Suprapubic skin (tissue), 4 donors: ENCODE results near the gene IMMT.

Experiments
- CTCF ChIP-seq, 2 donors: fragments of 200-600 bp in 1 of 2; fragments of 450-650 bp in 1 of 2; sonication (generic) in 1 of 2; IDR thresholded peaks; one replicate each; pipeline ENCODE4 v1.5.1; 2016 to 2019; ENCODE audit warnings: antibody characterized with exemption in 2 of 2, mild to moderate bottlenecking in 1 of 2, moderate library complexity in 1 of 2
- EP300 ChIP-seq: sonication (generic); formaldehyde crosslinking; IDR thresholded peaks from one replicate; pipeline ENCODE4 v1.6.1; 2017; ENCODE audit warnings: antibody characterized with exemption
- POLR2AphosphoS5 ChIP-seq, 3 donors: sonication (generic); formaldehyde crosslinking; IDR thresholded peaks; one replicate each; pipeline ENCODE4 v1.6.1; 2017; ENCODE audit warnings: antibody characterized with exemption in 3 of 3

GRCh38 chr2:86213699-86214502, 18.6 kb upstream of the IMMT start:
- TF ChIP-seq CTCF (IDR thresholded peaks at IDR 0.05) (no peak), POLR2AphosphoS5 (IDR thresholded peaks at IDR 0.05) (no peak), EP300 (no peak)
